Caco-2 (cell line): ENCODE results near the gene RANBP3. TPM values are rescaled to one million over a fixed set of nuclear protein-coding genes. Genes with fewer than 3 reads are reported as not detected.

Experiments
- BruUV-seq: library from RNA; stranded (reverse); fragments of 400-500 nt; replicated peaks from 2 replicates; lab custom pipeline; 2021; lab: Mats Ljungman, UMichigan
- CTCF ChIA-PET: fragments of 300-600 bp; sonication (Branson Sonifier 250); formaldehyde crosslinking; loops from one replicate; lab custom pipeline; 2022; ENCODE audit warnings: antibody characterized with exemption; lab: Charles Lee
- POLR2A ChIA-PET: fragments of 300-600 bp; sonication (Branson Sonifier 250); formaldehyde crosslinking; loops from one replicate; lab custom pipeline; 2022; ENCODE audit warnings: antibody characterized with exemption; lab: Charles Lee
- DNase-seq, 2 experiments: peaks; one replicate each; pipeline versions ENCODE4 v3.0.0 to v3.0.0-alpha.2; 2020 to 2022
- H3K27me3 ChIP-seq: replicated peaks from 2 replicates; pipeline ENCODE4 v1.6.0; 2011; ENCODE audit warnings: low read length; ENCODE audit not compliant: control insufficient read depth, insufficient read depth
- H3K36me3 ChIP-seq: 2 replicates; pipeline ENCODE4 v1.5.1; 2011; ENCODE audit warnings: low read length; ENCODE audit not compliant: control insufficient read depth, insufficient read depth
- H3K4me1 ChIP-seq: fragments of 250-450 bp; sonication (Bioruptor Pico); 2 replicates; pipeline ENCODE4 v1.5.1; 2020; ENCODE audit warnings: mild to moderate bottlenecking
- H3K4me3 ChIP-seq: 2 replicates; pipeline ENCODE4 v1.5.1; 2011; ENCODE audit warnings: low read depth, mild to moderate bottlenecking, control low read depth, low read length
- H3K9me3 ChIP-seq: fragments of 250-450 bp; sonication (Bioruptor Pico); 2 replicates; pipeline ENCODE4 v1.5.1; 2020; ENCODE audit warnings: mild to moderate bottlenecking, moderate library complexity
- H3K27ac Mint-ChIP-seq: one replicate; pipeline ENCODE4 v1.8.0; 2022; ENCODE audit warnings: mixed read lengths; ENCODE audit not compliant: unreplicated experiment
- H3K27me3 Mint-ChIP-seq: one replicate; pipeline ENCODE4 v1.8.0; 2022; ENCODE audit warnings: mixed read lengths; ENCODE audit not compliant: insufficient read depth, unreplicated experiment
- H3K36me3 Mint-ChIP-seq: one replicate; pipeline ENCODE4 v1.8.0; 2022; ENCODE audit warnings: mild to moderate bottlenecking, mixed read lengths; ENCODE audit not compliant: insufficient read depth, unreplicated experiment
- H3K4me1 Mint-ChIP-seq: one replicate; pipeline ENCODE4 v1.8.0; 2022; ENCODE audit warnings: low read depth, mixed read lengths; ENCODE audit not compliant: unreplicated experiment
- H3K4me3 Mint-ChIP-seq: one replicate; pipeline ENCODE4 v1.8.0; 2022; ENCODE audit warnings: mild to moderate bottlenecking, moderate library complexity, mixed read lengths; ENCODE audit not compliant: unreplicated experiment
- H3K9me3 Mint-ChIP-seq: one replicate; pipeline ENCODE4 v1.8.0; 2022; ENCODE audit warnings: mixed read lengths; ENCODE audit not compliant: unreplicated experiment
- intact Hi-C: fragments of 100-400 bp; cut with micrococcal nuclease; formaldehyde crosslinking; loops from one replicate; pipeline ENCODE4 v1.10.0; 2022; ENCODE audit not compliant: unreplicated experiment
- total RNA-seq: library from RNA; stranded (reverse); gene quantifications from 2 replicates; pipeline ENCODE4 v1.2.3, GENCODE V29; 2022
- TF ChIP-seq, protein P1 (sequence below), 2 experiments: fragments of 200-600 bp in 1 of 2; IDR thresholded peaks; 1 replicate in 1 of 2; 2 replicates in 1 of 2; pipeline versions ENCODE4 v1.5.1 to v1.8.0; 2011 to 2022; ENCODE audit warnings: antibody characterized with exemption in 1 of 2, control low read depth in 1 of 2, inconsistent platforms in 1 of 2, low read depth in 1 of 2, low read length in 1 of 2, mild to moderate bottlenecking in 1 of 2, moderate library complexity in 1 of 2; ENCODE audit not compliant: insufficient read depth in 1 of 2, severe bottlenecking in 1 of 2, unreplicated experiment in 1 of 2

RANBP3 gene
- total RNA-seq, 1 experiment from 2014 or later: 90.4 TPM

DNA sequence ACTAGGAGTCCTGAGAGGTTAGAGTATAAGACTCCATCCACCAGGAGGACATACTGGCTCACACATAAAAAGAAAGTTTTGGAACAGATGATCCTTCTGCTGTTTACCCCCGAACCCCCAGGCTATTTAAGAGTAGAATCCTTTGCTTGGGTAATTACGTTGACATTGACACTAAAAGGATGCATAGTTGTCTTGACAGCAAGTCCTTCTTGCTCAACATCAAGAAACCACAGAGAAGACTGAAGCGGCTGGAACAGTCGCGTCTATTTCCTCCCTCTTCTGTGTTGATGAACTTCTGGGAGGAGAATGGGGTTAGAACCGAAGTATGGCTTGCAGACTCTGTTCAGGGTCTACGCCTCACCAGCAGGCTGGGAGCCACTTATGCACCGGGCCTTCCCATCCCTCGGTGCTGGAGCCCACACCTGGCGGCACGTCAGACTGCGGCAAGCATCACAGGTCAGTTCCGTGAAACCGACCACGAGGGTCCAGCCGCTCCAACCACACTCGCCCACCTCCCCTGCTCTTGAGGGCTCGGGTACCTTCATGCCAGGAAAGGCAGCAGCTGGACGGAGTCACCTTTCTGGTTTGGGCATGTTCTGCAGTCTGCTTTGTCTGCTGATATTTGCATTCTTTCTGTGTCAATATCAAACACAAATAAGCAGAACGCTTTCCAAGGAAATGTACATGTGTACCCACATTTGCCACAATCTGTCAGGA lies 42.4 kb upstream of the RANBP3 start:
- TF ChIP-seq, protein P1, sequence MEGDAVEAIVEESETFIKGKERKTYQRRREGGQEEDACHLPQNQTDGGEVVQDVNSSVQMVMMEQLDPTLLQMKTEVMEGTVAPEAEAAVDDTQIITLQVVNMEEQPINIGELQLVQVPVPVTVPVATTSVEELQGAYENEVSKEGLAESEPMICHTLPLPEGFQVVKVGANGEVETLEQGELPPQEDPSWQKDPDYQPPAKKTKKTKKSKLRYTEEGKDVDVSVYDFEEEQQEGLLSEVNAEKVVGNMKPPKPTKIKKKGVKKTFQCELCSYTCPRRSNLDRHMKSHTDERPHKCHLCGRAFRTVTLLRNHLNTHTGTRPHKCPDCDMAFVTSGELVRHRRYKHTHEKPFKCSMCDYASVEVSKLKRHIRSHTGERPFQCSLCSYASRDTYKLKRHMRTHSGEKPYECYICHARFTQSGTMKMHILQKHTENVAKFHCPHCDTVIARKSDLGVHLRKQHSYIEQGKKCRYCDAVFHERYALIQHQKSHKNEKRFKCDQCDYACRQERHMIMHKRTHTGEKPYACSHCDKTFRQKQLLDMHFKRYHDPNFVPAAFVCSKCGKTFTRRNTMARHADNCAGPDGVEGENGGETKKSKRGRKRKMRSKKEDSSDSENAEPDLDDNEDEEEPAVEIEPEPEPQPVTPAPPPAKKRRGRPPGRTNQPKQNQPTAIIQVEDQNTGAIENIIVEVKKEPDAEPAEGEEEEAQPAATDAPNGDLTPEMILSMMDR (IDR thresholded peaks at IDR 0.05; ENCODE audit: insufficient read depth in 1 of 2, low read depth in 1 of 2, low read length in 1 of 2, severe bottlenecking in 1 of 2, unreplicated experiment in 1 of 2): no peak
- ChIA-PET CTCF (interaction anchor here (1.0 kb wide), 1 partner anchor 32 kb away, joined by 7 read pairs; no protein-coding TSS in a partner anchor), POLR2A (no interaction called here)
- H3K4me3 Mint-ChIP-seq: no peak overlapping the region
- Histone ChIP-seq H3K9me3 (no peaks in the 10 kb centered on the region), H3K4me3 (no peak overlapping the region), H3K36me3 (no peaks in the 10 kb centered on the region), H3K4me1 (peaks cover 3% of the 10 kb centered on the region), H3K27me3 (no peaks in the 10 kb centered on the region)
- intact Hi-C loops: no loop called here
- DNase-seq: peak in 1 of 2 experiments; percentile 32
- no peaks in the 10 kb centered on the region for H3K36me3 Mint-ChIP-seq
- BruUV-seq: no TSS peak
- H3K27me3 Mint-ChIP-seq: no peaks in the 10 kb centered on the region
- no peaks in the 10 kb centered on the region for H3K9me3 Mint-ChIP-seq
- no peak overlapping the region for H3K27ac Mint-ChIP-seq
- H3K4me1 Mint-ChIP-seq: no peaks in the 10 kb centered on the region

DNA sequence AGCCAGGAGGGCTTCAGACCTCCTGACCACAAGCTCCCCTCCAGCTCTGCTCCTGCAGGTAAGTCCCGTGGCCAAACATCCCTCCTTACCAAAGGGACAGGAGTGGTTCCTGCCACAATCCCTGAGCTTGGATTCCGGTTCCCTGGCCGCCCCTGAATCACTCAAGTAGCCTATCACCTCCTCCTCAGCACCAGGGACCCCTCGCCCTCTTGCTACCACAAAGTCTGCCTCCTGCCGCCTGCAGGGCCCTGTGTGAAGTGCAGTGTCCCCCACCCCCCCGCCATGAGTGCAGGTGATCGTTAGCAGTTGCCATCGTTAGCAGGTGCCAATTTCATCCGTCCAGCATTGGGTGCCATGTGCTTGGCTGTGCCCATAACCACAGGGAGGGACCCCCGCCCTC lies 40.8 kb upstream of the RANBP3 start:
- Mint-ChIP-seq H3K27me3 (no peaks in the 10 kb centered on the region), H3K27ac (no peak overlapping the region), H3K4me1 (peaks cover 3% of the 10 kb centered on the region), H3K36me3 (no peaks in the 10 kb centered on the region), H3K9me3 (no peaks in the 10 kb centered on the region), H3K4me3 (no peak overlapping the region)
- DNase-seq: no peak
- no peak overlapping the region for H3K4me3 ChIP-seq
- TF ChIP-seq, protein P1 (IDR thresholded peaks at IDR 0.05; ENCODE audit: insufficient read depth in 1 of 2, low read depth in 1 of 2, low read length in 1 of 2, severe bottlenecking in 1 of 2, unreplicated experiment in 1 of 2): no peak
- intact Hi-C loops: no loop called here
- H3K9me3 ChIP-seq: no peaks in the 10 kb centered on the region
- ChIA-PET POLR2A (no interaction called here), CTCF (interaction anchor here (0.6 kb wide), 1 partner anchor 10 kb away, joined by 3 read pairs; no protein-coding TSS in a partner anchor)
- H3K27me3 ChIP-seq: no peaks in the 10 kb centered on the region
- BruUV-seq: no TSS peak
- no peaks in the 10 kb centered on the region for H3K36me3 ChIP-seq
- H3K4me1 ChIP-seq: peaks cover 3% of the 10 kb centered on the region

DNA sequence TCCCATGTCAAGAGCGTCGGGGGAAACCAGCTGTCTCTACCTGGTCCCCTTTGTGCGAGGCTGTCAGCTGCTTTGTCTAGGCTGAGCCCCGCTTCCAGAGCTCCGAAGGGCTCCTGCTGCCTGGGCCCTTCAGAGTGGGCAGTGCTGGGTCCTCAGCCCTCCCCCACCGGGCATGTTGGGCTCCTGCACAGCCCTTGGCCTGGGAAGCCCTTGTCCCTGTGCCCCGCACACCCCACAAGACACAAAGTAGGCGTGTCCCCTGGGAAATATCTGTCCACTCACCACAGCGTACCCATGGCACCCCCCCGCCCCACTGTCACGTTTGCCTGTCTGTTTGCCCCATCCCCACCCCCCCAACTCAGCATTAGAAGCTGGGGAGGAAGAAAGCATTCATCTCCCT lies 39.6 kb upstream of the RANBP3 start:
- Histone ChIP-seq H3K4me3 (no peak overlapping the region), H3K9me3 (no peaks in the 10 kb centered on the region), H3K27me3 (no peaks in the 10 kb centered on the region), H3K4me1 (peaks cover 3% of the 10 kb centered on the region), H3K36me3 (no peaks in the 10 kb centered on the region)
- TF ChIP-seq, protein P1 (IDR thresholded peaks at IDR 0.05; ENCODE audit: insufficient read depth in 1 of 2, low read depth in 1 of 2, low read length in 1 of 2, severe bottlenecking in 1 of 2, unreplicated experiment in 1 of 2): no peak
- H3K36me3 Mint-ChIP-seq: no peaks in the 10 kb centered on the region
- H3K4me3 Mint-ChIP-seq: no peak overlapping the region
- H3K9me3 Mint-ChIP-seq: no peaks in the 10 kb centered on the region
- DNase-seq: no peak
- intact Hi-C loops: no loop called here
- H3K4me1 Mint-ChIP-seq: peaks cover 9% of the 10 kb centered on the region
- CTCF ChIA-PET: interaction anchor here (1.5 kb wide), 1 partner anchor 30 kb away, joined by 3 read pairs; no protein-coding TSS in a partner anchor
- POLR2A ChIA-PET: no interaction called here
- BruUV-seq: no TSS peak
- no peaks in the 10 kb centered on the region for H3K27me3 Mint-ChIP-seq
- no peak overlapping the region for H3K27ac Mint-ChIP-seq
